Measurements from ENCODE around the gene STXBP5.

Gene STXBP5

GRCh38 chr6:147283460-147283859, 79.2 kb downstream of the STXBP5 start:
- in situ Hi-C loops (cut with MboI; ENCODE audit: low sequenced_read_pairs), result no loop called here

GRCh38 chr6:147285087-147285855, 81.1 kb downstream of the STXBP5 start:
- in situ Hi-C loops (cut with MboI; ENCODE audit: low sequenced_read_pairs), result no loop called here

- in situ Hi-C loops (cut with MboI; ENCODE audit: low sequenced_read_pairs), result no loop called here
Measured at GRCh38 chr6:147287869-147288271, 83.7 kb downstream of the STXBP5 start.

- in situ Hi-C loops (cut with MboI; ENCODE audit: low sequenced_read_pairs), result no loop called here
Measured at GRCh38 chr6:147297124-147297523, 92.9 kb downstream of the STXBP5 start.

GRCh38 chr6:147297663-147298316, 93.6 kb downstream of the STXBP5 start:
- in situ Hi-C loops (cut with MboI; ENCODE audit: low sequenced_read_pairs), result no loop called here

- in situ Hi-C loops (cut with MboI; ENCODE audit: low sequenced_read_pairs), result no loop called here
Measured at GRCh38 chr6:147298461-147298860, 94.2 kb downstream of the STXBP5 start.

- in situ Hi-C loops (cut with MboI; ENCODE audit: low sequenced_read_pairs), result no loop called here
Measured at GRCh38 chr6:147299035-147299434, 94.8 kb downstream of the STXBP5 start.

- in situ Hi-C loops (cut with MboI; ENCODE audit: low sequenced_read_pairs), result no loop called here
Measured at GRCh38 chr6:147301070-147301469, 96.9 kb downstream of the STXBP5 start.

GRCh38 chr6:147304016-147304415, 99.8 kb downstream of the STXBP5 start:
- in situ Hi-C loops (cut with MboI; ENCODE audit: low sequenced_read_pairs), result no loop called here

- in situ Hi-C loops (cut with MboI; ENCODE audit: low sequenced_read_pairs), result no loop called here
Measured at GRCh38 chr6:147310521-147310920, 106.3 kb downstream of the STXBP5 start.

- in situ Hi-C loops (cut with MboI; ENCODE audit: low sequenced_read_pairs), result no loop called here
Measured at GRCh38 chr6:147311218-147311617, 107.0 kb downstream of the STXBP5 start.

GRCh38 chr6:147321260-147321659, 117.0 kb downstream of the STXBP5 start:
- in situ Hi-C loops (cut with MboI; ENCODE audit: low sequenced_read_pairs), result no loop called here

GRCh38 chr6:147322299-147323162, 118.3 kb downstream of the STXBP5 start:
- in situ Hi-C loops (cut with MboI; ENCODE audit: low sequenced_read_pairs), result no loop called here

- in situ Hi-C loops (cut with MboI; ENCODE audit: low sequenced_read_pairs), result no loop called here
Measured at GRCh38 chr6:147325557-147325956, 121.3 kb downstream of the STXBP5 start.

- in situ Hi-C loops (cut with MboI; ENCODE audit: low sequenced_read_pairs), result no loop called here
Measured at GRCh38 chr6:147331401-147331800, 127.2 kb downstream of the STXBP5 start.

GRCh38 chr6:147337921-147338320, 133.7 kb downstream of the STXBP5 start:
- in situ Hi-C loops (cut with MboI; ENCODE audit: low sequenced_read_pairs), result no loop called here

- in situ Hi-C loops (cut with MboI; ENCODE audit: low sequenced_read_pairs), result no loop called here
Measured at GRCh38 chr6:147341486-147341885, 137.3 kb downstream of the STXBP5 start.

- in situ Hi-C loops (cut with MboI; ENCODE audit: low sequenced_read_pairs), result no loop called here
Measured at GRCh38 chr6:147345902-147346301, 141.7 kb downstream of the STXBP5 start.

GRCh38 chr6:147347179-147347881, 143.1 kb downstream of the STXBP5 start:
- in situ Hi-C loops (cut with MboI; ENCODE audit: low sequenced_read_pairs), result no loop called here

GRCh38 chr6:147347882-147348575, 143.8 kb downstream of the STXBP5 start:
- in situ Hi-C loops (cut with MboI; ENCODE audit: low sequenced_read_pairs), result no loop called here
